Breast epithelium (tissue), 3 donors: Measurements from ENCODE around the gene PGAM5.

Experiments used
- CTCF ChIP-seq, 3 donors: fragments of 450-650 bp; IDR thresholded peaks; one replicate each; pipeline ENCODE4 v1.5.1; 2016 to 2017; ENCODE audit warnings: antibody characterized with exemption in 3 of 3, mild to moderate bottlenecking in 3 of 3, moderate library complexity in 3 of 3
- POLR2A ChIP-seq: fragments of 450-650 bp; IDR thresholded peaks from one replicate; pipeline ENCODE4 v1.6.1; 2016; ENCODE audit warnings: antibody characterized with exemption, mild to moderate bottlenecking, moderate library complexity
- POLR2AphosphoS5 ChIP-seq, 3 donors: sonication (generic); formaldehyde crosslinking; IDR thresholded peaks; one replicate each; pipeline ENCODE4 v1.6.1; 2017; ENCODE audit warnings: antibody characterized with exemption in 3 of 3

GRCh38 chr12:132703641-132704040, 7.0 kb upstream of the PGAM5 start:
- TF ChIP-seq CTCF (IDR thresholded peaks at IDR 0.05) (no peak), POLR2A (no peak), POLR2AphosphoS5 (IDR thresholded peaks at IDR 0.05) (no peak)
